ENCODE measurements around the gene TMED9.

Gene TMED9

DNA sequence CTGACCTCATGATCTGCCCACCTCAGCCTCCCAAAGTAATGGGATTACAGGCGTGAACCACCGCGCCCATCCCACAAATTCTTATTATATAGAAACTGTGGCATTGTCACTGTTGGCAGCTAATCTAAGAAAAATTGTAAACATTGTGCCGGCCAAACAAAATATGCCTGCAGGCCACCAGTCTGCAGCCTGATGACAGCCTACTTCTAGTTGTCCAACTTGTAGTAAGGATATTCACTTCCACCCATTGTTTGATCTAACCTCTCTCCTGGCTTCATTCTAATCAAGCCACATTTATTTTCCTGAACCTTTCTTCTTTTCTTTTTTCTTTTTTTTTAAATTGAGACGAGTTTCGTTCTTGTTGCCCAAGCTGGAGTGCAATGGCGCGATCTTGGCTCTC lies 13.7 kb upstream of the TMED9 start:
- no peak for DNase-seq (ENCODE audit: low read depth)

DNA sequence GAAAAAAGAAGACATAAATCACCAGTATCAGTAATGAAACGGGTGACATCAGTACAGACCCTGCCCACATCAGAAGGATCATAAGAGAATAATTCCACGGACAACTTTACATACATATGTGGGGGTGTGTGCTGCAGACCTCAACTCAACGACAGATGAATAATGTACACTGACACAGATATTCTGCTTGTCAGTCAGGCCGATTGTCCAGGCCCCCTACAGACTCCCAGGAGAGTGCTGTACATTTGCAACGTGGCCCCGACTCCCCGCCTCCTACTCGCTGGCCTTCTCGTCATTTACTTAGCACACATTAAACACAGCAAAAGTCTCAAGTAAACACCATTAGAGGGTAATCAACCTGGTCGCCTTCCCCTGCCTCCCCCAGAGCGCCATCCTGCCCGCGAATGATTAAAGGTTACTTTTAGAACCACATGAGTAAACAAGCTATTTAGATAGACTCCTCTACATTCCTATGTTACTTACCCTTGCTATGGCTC lies 3.5 kb upstream of the TMED9 start:
- no peak for DNase-seq (ENCODE audit: low read depth)

DNA sequence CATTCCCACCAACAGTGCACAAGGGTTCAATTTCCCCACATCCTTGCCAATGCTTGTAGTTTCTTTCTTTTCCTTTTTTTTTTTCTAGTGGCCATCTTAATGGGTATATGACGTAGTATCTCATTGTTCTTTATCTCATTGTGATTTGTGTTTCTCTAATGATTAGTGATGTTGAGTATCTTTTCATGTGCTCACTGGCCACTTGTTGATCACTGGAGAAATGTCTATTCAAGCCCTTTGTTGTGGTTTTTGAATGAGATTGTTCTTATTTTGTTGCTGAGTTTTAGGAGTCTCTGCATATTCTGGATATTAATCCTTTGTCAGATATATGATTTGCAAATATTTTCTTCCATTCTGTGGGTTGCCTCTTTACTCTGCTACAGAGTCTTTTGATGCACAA lies 1.6 kb upstream of the TMED9 start:
- no peak for DNase-seq (ENCODE audit: low read depth)

DNA sequence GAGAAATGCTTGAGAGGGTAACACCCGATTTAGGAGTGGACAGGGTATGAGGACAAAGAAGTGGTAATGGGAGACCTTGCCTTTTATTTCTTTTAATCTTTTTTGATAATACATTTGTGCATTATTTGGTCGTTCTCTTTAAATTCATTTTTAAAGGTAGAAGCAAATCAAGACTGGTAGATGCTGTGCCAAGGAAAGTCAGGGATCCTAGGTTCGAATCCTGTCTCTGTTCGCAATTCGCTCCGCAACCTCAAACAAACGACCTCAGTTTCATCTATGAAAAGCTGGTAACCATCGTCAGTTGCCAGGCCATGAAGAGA lies 353 bp upstream of the TMED9 start:
- DNase-seq (ENCODE audit: low read depth) = no peak

DNA sequence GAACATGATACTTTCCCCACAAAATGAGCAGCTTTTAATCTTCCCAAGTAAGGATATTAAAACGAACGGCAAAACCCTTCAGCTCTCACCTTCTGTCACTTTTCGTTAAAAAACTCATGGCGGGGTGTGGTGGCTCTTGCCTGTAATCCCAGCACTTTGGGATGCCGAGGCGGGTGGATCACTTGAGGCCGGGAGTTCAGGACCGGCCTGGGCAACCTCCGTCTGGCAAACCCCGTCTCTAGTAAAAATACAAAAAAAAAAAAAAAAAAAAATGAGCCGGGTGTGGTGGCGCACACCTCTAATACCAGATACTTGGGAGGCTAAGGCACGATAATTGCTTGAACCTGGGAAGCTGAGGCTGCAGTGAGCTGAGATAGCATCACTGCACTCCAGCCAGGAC lies 902 bp downstream of the TMED9 start:
- DNase-seq (ENCODE audit: low read depth) = no peak

DNA sequence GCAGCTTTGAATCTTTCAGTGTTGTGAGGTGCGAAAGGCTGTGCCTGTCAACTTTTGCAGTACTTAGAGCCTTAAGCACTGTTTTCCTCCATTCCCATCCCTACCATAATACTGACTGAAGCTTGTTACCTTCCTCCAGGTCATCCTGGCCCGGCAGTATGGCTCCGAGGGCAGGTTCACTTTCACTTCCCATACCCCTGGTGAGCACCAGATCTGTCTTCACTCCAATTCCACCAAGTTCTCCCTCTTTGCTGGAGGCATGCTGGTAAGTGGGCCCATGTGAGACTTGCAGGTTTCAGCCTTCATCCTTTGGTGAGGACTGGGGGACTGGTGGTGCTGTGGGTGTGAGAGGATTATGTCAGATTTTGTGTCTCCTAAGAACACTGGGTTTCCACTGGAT lies 1.5 kb downstream of the TMED9 start:
- no peak for DNase-seq (ENCODE audit: low read depth)

DNA sequence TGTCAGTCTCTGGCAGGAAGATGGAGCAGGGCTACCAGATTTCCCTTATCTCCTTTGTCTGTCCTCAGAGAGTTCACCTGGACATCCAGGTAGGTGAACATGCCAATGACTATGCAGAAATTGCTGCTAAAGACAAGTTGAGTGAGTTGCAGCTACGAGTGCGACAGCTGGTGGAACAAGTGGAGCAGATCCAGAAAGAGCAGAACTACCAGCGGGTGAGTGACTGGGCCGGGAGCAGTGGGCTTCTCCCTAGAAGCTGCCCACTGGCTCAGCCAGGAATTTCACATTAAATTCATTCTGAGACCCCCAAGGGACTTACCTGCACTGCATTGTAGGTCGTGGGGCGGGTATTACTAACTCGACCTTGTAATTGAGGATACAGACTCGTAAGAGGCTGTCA lies 2.1 kb downstream of the TMED9 start:
- no peak for DNase-seq (ENCODE audit: low read depth)

DNA sequence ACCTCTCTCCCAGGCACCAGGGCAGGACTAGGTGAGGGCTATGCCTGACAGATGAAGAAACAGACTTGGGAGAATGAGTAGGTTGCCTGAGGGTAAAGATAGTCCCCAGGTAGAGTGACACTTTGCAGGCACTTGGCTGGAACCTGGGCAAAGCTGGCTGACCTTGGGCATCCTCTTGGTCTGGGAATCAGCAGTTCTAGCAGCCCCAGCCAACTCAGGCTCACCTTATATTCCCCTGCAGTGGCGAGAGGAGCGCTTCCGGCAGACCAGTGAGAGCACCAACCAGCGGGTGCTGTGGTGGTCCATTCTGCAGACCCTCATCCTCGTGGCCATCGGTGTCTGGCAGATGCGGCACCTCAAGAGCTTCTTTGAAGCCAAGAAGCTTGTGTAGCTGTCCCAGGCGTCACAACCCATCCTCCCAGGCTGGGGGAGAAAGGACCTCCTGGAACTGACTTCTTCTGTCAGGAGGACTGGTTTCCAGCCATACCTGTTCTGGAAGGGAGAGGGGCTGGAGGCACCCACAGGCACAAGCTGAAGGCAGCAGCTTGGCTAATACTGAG lies 3.1 kb downstream of the TMED9 start:
- no peak for DNase-seq (ENCODE audit: low read depth)

DNA sequence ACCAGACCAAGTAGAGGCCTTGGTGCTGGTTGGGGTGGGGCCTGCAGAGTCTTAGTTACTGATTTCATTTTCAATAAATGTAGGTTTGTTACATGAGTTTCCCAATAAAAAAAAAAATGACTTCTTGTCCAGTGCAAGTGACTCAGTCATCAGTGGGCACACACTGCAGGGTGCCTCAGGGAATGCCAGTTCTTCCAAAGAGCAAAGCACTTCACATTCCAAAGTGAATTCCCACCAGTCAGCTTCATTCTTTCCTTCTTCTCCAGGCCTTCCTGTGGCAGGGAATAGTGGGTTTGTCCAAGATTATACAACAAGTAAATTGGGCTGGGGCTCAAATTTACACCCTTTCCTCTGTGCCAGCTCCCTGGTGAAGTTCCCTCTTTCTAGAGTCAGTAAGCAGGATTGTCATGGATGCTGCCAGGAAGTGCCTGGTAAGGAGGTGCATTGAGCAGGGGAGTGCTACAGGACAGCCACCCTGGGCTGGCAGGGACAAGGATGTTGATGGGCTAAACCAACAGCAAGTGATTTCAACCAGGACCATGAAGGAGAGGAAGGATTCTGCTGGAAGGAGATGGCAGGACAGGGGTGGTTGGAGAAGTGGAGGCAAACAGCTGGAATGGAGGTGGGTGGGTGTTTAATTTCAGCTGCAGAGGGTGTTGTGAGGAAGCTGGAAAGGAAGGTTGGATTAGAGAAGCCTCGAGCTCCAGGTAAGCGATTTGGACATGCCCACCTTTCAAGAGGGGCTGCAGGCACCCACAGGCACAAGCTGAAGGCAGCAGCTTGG lies 4.2 kb downstream of the TMED9 start:
- no peak for DNase-seq (ENCODE audit: low read depth)

DNA sequence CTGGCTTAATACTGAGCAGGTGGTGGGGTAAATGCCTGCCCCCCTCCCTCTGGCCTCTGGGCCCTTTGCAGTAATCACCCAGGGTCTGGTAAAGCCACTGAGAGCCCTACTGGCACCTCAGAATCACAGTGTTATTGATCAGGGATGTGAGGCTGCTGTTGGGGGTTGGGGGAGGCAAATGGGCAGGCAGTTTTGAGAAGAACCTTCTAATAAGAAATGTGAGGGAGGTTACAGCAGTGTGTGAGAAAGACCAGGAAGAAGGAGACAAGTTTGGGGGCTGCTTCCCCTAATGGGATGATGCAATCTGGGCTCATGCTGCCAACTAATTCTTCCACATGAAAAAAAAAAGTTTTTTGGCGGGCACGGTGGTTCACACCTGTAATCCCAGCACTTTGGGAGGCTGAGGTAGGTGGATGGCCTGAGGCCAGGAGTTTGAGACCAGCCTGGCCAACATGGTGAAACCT lies 4.8 kb downstream of the TMED9 start:
- DNase-seq (ENCODE audit: low read depth) = no peak

DNA sequence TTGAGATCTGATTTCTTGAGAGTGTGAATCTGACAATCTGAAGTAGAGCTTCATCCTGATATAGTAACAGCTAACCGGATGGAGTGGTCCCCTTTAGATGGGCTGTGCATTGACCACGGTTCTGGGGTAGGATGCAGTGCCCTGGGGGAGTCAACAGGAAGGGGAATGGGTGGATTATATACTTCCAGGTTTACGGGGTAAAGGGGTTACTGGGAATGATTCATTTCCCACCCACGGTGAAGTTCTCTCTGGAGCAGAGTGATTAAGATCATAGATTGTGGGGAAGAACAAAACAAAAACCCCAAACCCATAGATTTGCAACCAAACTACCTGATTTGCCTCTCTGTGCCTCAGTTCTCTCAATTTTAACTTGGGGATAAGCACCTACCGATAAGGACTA lies 6.5 kb downstream of the TMED9 start:
- no peak for DNase-seq (ENCODE audit: low read depth)

DNA sequence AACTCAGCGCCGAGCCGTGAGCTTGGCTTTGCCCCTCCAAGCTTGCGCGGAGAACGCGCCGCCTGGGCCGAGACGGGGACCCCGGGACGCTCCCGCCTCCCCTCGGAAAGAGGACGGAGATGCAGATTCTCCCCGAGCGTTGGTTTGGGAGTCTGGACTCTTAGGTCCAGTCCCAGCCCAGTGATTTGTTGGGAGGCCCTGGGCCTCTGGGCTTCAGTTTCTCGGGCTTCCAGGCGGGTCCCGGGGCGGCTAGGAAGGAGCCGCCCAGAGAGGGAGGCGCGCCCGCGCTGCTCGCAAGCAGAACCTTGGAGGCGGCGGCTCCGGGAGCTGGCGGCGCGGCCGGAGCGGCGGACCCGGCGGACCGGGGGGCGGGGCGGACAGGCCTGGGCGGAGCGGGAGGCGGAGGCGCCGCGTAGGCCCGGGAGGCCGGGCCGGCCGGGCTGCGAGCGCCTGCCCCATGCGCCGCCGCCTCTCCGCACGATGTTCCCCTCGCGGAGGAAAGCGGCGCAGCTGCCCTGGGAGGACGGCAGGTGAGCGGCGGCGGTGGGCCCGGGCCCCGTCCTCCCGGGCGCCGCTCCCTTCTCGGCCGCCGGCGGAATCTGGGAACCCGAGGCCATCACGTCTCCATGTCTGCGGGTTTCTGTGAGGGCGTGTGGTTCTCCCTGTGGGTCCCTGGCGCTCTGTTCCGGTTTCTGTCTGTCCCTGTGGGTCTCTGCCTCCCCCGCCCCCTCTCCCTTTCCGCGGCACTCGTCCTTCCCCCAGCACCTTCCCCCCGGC lies 7.9 kb downstream of the TMED9 start, which contains the start of gene B4GALT7:
Gene B4GALT7 (plus strand): TSS at position 402 of the 777 bp plus-strand sequence. CDS start 79 bp downstream, at position 481.
- peak; percentile 81 for DNase-seq (ENCODE audit: low read depth)

DNA sequence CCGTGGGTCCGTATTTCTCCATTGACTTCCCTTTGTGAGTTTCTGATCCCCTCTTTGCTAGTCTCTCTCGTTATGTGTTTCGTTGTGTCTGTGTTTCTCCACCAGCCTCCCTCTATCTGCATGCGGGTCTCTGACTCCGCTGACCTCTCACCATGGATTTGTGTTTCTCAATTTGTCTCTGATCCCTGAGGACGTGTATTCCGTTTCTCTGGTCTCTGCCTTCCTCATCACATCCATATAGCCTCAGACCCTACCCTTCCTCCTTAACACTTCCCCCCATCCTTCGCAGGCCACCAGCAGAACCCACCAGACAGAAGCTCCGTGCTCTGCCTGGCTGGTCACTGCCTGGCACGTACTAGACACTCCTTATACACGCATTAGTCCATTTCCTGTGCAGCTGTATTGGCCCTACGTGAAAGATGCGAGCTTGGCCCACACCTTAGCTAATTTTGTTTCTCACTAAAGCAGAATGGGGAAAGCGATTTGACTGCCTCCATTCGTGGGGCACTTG lies 8.6 kb downstream of the TMED9 start:
- DNase-seq (ENCODE audit: low read depth) = no peak

DNA sequence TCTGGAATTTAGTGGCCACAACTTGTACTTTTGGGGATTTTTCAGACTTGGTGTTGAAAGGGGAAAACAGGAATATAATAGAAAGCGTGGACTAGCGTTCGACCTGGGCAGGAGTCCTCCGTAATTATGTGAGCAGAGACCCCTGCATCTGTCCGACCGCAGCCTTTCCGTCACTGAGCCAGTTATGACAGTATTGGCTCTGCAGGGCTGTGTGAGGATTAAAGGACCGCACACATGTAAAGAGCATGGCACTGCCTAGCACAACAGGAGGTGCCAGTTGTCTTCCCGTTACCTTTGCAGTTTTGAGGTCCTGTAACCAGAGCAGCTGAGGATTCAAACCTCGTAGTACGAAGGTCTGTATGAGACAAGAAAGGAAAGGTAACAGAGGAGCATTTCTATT lies 9.1 kb downstream of the TMED9 start:
- no peak for DNase-seq (ENCODE audit: low read depth)

DNA sequence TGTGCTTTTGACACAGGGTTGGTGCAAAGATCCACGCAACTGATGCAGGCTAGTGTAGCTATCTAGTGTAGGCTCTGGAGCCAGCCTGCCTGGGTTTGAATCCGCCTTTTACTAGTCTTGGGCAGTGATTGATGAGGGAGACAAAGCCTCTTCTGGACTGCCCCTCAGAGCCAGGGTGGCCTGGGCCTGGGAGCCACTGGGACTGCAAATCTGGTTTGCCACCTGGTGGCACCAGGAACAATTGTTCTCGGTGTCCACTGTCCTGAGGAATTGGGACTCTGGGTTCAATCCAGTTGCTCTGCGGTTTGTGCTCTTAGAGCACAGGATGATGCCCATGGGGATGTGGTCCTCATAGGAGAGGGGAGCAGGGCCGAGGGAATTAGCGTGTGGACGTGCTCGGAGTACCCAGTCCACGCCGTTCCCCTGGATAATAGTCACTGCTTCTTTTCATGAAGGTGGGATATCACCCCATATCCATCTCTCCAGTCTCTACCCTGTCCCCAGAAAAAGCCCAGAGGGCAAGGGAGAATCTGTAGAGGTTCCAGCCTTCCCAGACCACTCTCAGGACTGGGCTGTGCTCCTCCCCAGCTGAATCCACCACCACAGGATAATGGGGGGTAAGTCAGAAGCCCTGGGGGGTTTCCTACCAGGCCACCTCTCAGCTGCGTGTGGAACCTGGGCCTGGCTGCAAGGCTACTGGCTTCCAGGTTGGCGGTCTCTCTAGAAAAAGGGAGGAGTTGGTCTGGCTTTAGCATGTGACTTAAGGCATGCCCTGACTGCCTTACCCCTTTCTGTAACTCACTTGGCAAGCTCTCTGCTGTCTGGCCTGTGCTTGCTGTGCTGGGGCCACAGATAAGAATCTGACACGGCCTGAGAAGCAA lies 9.8 kb downstream of the TMED9 start:
- DNase-seq (ENCODE audit: low read depth) = no peak

DNA sequence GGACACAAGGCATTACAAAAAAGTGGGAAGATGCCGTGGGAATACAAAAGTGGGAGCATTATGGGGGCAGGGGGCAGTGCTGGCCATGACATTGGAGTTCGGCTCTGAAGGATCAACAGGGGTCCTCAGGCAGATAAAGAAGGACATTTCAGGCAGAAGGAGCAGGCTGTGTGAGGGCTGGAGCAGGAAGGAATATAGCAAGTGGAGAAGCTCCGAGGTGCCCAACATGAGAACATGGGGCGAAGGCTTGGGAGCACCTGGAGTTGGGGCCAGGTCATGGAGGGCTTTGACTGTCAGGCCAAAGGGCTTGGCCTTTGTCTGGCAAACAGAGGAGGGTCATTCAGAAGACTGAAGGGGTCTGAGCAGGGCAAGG lies 10.4 kb downstream of the TMED9 start:
- DNase-seq (ENCODE audit: low read depth) = no peak

DNA sequence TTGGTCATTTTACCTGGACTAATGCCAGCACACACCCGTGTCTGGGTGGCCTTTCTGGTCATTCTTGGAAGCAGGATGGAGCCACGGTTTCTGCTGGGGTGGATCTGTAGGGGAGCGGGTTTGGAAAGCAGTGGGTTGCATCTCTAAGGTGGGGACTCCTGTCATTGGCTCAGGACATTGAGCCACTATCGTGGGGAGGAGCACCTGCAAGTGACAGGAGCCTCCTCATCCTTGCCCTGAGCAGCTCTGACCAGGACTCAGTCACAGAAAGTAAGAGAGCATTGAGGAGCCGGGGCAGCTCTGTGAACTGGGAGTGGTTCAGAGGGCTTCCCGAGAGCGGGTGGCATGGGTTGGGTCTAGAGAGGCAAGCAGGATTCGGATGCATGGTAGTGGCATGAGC lies 11.6 kb downstream of the TMED9 start:
- no peak for DNase-seq (ENCODE audit: low read depth)

DNA sequence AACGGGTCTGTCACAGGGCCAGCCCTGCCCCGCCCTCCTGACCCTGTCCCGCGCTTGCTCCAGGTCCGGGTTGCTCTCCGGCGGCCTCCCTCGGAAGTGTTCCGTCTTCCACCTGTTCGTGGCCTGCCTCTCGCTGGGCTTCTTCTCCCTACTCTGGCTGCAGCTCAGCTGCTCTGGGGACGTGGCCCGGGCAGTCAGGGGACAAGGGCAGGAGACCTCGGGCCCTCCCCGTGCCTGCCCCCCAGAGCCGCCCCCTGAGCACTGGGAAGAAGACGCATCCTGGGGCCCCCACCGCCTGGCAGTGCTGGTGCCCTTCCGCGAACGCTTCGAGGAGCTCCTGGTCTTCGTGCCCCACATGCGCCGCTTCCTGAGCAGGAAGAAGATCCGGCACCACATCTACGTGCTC lies 12.1 kb downstream of the TMED9 start:
- DNase-seq (ENCODE audit: low read depth) = no peak

DNA sequence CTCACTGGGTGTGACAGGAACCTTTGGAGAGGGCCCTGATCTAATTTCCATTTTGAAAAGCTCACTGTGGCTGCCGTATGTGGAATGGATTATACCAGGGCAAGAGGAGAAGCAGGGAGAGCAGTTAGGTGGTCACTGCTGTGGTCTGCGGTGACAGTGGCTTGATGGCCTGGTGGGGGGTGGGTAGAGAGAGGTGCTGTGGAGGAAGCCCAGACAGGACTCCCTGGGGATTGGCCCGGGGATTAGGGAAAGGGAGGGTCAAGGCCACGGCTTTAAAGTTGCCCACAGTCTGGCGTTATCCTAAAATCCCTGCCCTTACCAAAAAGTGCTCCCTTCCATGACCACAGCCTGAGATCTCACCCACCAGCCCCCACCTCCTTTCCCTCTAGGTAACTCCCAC lies 12.7 kb downstream of the TMED9 start:
- DNase-seq (ENCODE audit: low read depth) = no peak

DNA sequence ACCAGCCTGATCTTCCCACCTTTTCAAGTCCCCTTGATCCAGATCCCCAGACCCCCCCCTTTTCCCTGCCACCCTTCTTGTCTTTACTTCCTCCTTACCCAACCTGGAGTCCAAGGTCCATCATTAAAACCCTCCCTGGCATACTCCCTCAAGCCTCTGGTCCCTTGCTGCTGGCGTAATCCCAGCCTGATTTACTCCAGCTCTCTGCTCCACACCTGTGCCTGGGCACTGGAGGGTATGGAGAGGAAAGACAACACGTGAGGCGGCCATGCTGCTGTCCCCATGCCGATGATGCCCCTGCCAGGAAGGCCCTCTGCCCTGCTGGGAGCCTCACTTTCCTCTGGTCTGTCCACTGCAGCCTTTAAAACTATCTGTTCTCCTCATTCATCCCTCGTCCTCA lies 13.1 kb downstream of the TMED9 start:
- DNase-seq (ENCODE audit: low read depth) = no peak

DNA sequence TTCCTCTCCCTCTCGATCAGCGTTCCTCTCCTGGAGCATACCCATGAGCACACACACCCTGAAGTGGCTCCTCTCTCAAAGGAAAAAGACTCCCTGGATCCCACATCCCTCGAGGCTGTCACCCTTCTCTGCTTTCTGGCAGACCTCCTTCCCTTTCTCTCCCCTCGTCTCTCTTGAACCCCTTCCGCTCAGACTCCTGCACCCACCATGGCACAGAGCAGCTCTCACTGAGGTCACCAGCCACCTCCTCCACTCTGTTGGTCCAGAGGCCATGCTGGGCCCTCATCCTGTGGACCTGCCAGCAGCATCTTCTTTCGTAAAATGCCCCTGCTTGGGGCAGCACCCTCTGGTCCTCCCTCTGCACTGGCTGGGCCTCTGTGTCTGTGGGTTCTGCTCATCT lies 13.7 kb downstream of the TMED9 start:
- no peak for DNase-seq (ENCODE audit: low read depth)

Data from activated T-helper 1 cell treated with Interleukin-2 at 50 U/mL for 16 hours (primary cell).